GM10847 (cell line): ENCODE measurements around the gene PCNX1.

ENCODE experiments used
- POLR2A ChIP-seq: IDR thresholded peaks from 2 replicates; pipeline ENCODE4 v1.6.1; 2011; ENCODE audit not compliant: insufficient read length; ENCODE audit errors: extremely low read depth

Gene PCNX1

GRCh38 chr14:70905301-70905700 is 2.0 kb upstream of the PCNX1 start:
- TF ChIP-seq POLR2A = no peak

GRCh38 chr14:70906793-70907175 is 475 bp upstream of the PCNX1 start:
- TF ChIP-seq POLR2A = no peak

GRCh38 chr14:70907996-70908934 is 1.0 kb downstream of the PCNX1 start:
- no peak for TF ChIP-seq POLR2A

GRCh38 chr14:70908935-70909641 is 1.8 kb downstream of the PCNX1 start:
- TF ChIP-seq POLR2A = no peak

GRCh38 chr14:70909733-70910614 is 2.7 kb downstream of the PCNX1 start:
- TF ChIP-seq POLR2A = no peak

- no peak for TF ChIP-seq POLR2A
These were observed 8.2 kb downstream of the PCNX1 start for GRCh38 chr14:70915415-70915814.

GRCh38 chr14:70916300-70916699 is 9.0 kb downstream of the PCNX1 start:
- TF ChIP-seq POLR2A = no peak

- no peak for TF ChIP-seq POLR2A
These were observed 9.5 kb downstream of the PCNX1 start for GRCh38 chr14:70916799-70917198.

- TF ChIP-seq POLR2A = no peak
These were observed 10.4 kb downstream of the PCNX1 start for GRCh38 chr14:70917633-70918032.

GRCh38 chr14:70919774-70920173 is 12.5 kb downstream of the PCNX1 start:
- no peak for TF ChIP-seq POLR2A

- no peak for TF ChIP-seq POLR2A
These were observed 13.3 kb downstream of the PCNX1 start for GRCh38 chr14:70920608-70921007.

- no peak for TF ChIP-seq POLR2A
These were observed 14.4 kb downstream of the PCNX1 start for GRCh38 chr14:70921669-70922068.

- TF ChIP-seq POLR2A = no peak
These were observed 17.3 kb downstream of the PCNX1 start for GRCh38 chr14:70924521-70924920.

GRCh38 chr14:70926235-70926830 is 19.1 kb downstream of the PCNX1 start:
- TF ChIP-seq POLR2A = no peak

- TF ChIP-seq POLR2A = no peak
These were observed 23.7 kb downstream of the PCNX1 start for GRCh38 chr14:70931008-70931407.
